ENCODE results near the gene CYLD. TPM values are rescaled to one million over a fixed set of nuclear protein-coding genes. Genes with fewer than 3 reads are reported as not detected.
A peak's percentile ranks its signal among the peaks of the same experiment; 100 is the strongest.

CYLD gene
- total RNA-seq, 1 donor from 2014 or later: 38.5 TPM

- no peak for DNase-seq (ENCODE audit: low spot score)
Measured at GRCh38 chr16:50845296-50845695, 103.4 kb downstream of the CYLD start.

DNA sequence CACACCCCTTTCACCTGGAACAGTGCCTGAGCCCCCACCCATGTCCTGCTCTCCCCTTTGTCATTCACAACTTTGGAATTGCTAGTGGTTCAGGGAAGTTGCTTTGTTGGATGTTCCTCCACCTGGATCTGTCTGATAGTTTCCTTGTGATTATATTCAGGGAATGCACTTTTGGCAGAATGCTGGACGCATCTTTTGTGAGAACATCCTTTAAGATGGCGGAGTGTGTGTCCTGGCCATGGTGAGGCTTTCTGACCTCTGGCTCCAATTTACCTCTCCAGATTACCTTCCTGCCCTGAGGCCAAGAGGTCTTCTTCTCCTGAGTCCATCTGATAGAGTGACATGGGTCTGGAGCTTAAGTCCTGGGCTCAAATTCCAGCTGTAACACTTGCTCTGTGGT is 104.6 kb downstream of the CYLD start:
- peak; percentile 2 for DNase-seq (ENCODE audit: low spot score)

DNA sequence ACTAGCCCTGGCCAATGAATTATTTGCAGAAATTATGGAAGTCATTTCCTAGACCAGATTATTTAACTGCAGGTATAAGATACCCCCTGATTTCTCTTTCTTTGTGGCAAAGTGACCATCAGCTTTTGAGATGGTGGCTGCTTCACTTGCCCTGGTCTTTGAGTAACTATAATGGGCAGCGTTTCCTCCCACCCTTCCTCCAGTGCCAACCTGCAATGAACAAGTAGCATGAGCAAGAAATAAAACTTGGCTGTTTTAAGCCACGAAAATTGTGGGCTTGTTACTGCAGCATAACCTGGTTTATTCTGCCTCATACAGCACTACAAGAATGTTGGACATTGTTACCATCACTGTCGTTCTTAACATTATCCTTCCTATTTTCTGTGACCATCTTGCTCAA is 105.3 kb downstream of the CYLD start:
- DNase-seq (ENCODE audit: low spot score): no peak

- DNase-seq (ENCODE audit: low spot score): no peak
Measured at GRCh38 chr16:50848755-50849514, 107.0 kb downstream of the CYLD start.

Other genes starting within 250 kb of the CYLD start
- gene NKD1, start 193.7 kb upstream of the CYLD start, total RNA-seq: 32.0 TPM
- 4.2 TPM for gene SNX20, start 60.8 kb upstream of the CYLD start, total RNA-seq
- gene NOD2, start 48.5 kb upstream of the CYLD start, total RNA-seq: 1.5 TPM

All from mucosa of gallbladder (tissue), 1 donor.